SU-DHL-6 (cell line): ENCODE results near the gene HMCN2.

ENCODE experiments used
- H2AFZ ChIP-seq: fragments of 200-600 bp; sonication (generic); 2 replicates; pipeline ENCODE4 v1.6.1; 2014; ENCODE audit warnings: low read depth, mild to moderate bottlenecking, moderate library complexity, mixed read lengths, antibody characterized with exemption, low read length; ENCODE audit not compliant: severe bottlenecking
- H3F3A ChIP-seq: fragments of 200-600 bp; shearing (Covaris generic); 2 replicates; pipeline ENCODE4 v1.6.0; 2016; ENCODE audit warnings: antibody characterized with exemption, mild to moderate bottlenecking; ENCODE audit not compliant: insufficient read depth
- H3K27ac ChIP-seq: fragments of 200-600 bp; sonication (generic); 2 replicates; pipeline ENCODE4 v1.5.1; 2016; ENCODE audit warnings: low read depth, mild to moderate bottlenecking, low read length, moderate library complexity, mixed read lengths
- H3K27me3 ChIP-seq: fragments of 200-600 bp; sonication (generic), shearing (Covaris generic); 2 replicates; pipeline ENCODE4 v1.6.0; 2014; ENCODE audit warnings: mild to moderate bottlenecking, low read length
- H3K36me3 ChIP-seq: fragments of 200-600 bp; sonication (generic); 2 replicates; pipeline ENCODE4 v1.6.1; 2014; ENCODE audit warnings: mild to moderate bottlenecking, low read length, mixed read lengths
- H3K4me2 ChIP-seq: fragments of 300-600, 200-600 bp; shearing (Covaris generic), sonication (generic); 2 replicates; pipeline ENCODE4 v1.6.0; 2014; ENCODE audit warnings: low read length, low read depth, mild to moderate bottlenecking; ENCODE audit not compliant: poor library complexity, severe bottlenecking
- H3K4me3 ChIP-seq: fragments of 200-600 bp; sonication (generic); 2 replicates; pipeline ENCODE4 v1.5.1; 2014; ENCODE audit warnings: antibody characterized with exemption, low read length, mild to moderate bottlenecking, mixed read lengths; ENCODE audit not compliant: insufficient read depth, poor library complexity, severe bottlenecking
- H3K79me2 ChIP-seq: fragments of 200-600 bp; sonication (generic); 2 replicates; pipeline ENCODE4 v1.6.1; 2014; ENCODE audit warnings: mild to moderate bottlenecking, low read length, moderate library complexity; ENCODE audit not compliant: insufficient read depth
- H3K9ac ChIP-seq: fragments of 200-600 bp; sonication (generic); 2 replicates; pipeline ENCODE4 v1.7.0; 2014; ENCODE audit warnings: mild to moderate bottlenecking, low read length
- H3K9me2 ChIP-seq: fragments of 200-600 bp; sonication (generic); replicated peaks from 2 replicates; pipeline ENCODE4 v1.6.1; 2014; ENCODE audit warnings: low read length; ENCODE audit not compliant: insufficient read depth
- H3K9me3 ChIP-seq: fragments of 200-600 bp; sonication (generic); 2 replicates; pipeline ENCODE4 v1.6.1; 2014; ENCODE audit warnings: low read length, mixed read lengths; ENCODE audit not compliant: insufficient read depth
- H4K20me1 ChIP-seq: fragments of 200-600 bp; sonication (generic); 2 replicates; pipeline ENCODE4 v1.6.1; 2014; ENCODE audit warnings: low read depth, mild to moderate bottlenecking, antibody characterized with exemption, low read length, moderate library complexity, mixed read lengths
- EZH2phosphoT487 ChIP-seq: fragments of 200-600 bp; sonication (generic), shearing (Covaris generic); conservative IDR thresholded peaks from 2 replicates; pipeline ENCODE4 v1.6.1; 2018; ENCODE audit warnings: mild to moderate bottlenecking, antibody characterized with exemption, low read length, moderate library complexity, mixed read lengths
- TF ChIP-seq, protein P1 (sequence below): fragments of 200-600 bp; sonication (generic); IDR thresholded peaks from one replicate; pipeline ENCODE4 v1.5.1; 2017; ENCODE audit warnings: antibody characterized with exemption, mild to moderate bottlenecking, low read length, moderate library complexity; ENCODE audit not compliant: insufficient read depth, poor library complexity, severe bottlenecking

HMCN2 gene

DNA sequence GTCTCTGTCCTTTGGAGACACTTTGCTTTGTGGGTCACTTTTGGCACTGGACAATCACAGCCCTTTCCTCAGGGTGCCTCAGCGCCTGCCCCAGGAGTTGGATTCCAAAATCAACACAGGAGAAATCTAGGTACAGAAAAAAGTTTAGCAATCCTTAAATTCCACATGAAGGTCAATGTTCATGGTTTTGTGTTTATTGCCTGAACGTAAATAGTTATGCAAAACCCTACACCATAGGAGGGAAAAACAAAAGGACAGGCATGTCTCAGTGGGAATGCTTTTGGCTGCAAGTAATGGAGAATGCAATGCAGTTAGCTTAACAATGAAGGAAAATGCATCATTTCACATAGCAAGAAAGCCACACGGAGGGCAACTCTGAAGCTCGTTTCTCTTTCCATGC, 6.5 kb upstream of the HMCN2 start:
- H3K4me3 ChIP-seq = no peak overlapping the region
- H3K9me2 ChIP-seq = no peaks in the 10 kb centered on the region
- H3F3A ChIP-seq = no peaks in the 10 kb centered on the region
- no peak overlapping the region for H3K4me2 ChIP-seq
- no peaks in the 10 kb centered on the region for H3K79me2 ChIP-seq
- no peak overlapping the region for H3K9ac ChIP-seq
- TF ChIP-seq, protein P1, sequence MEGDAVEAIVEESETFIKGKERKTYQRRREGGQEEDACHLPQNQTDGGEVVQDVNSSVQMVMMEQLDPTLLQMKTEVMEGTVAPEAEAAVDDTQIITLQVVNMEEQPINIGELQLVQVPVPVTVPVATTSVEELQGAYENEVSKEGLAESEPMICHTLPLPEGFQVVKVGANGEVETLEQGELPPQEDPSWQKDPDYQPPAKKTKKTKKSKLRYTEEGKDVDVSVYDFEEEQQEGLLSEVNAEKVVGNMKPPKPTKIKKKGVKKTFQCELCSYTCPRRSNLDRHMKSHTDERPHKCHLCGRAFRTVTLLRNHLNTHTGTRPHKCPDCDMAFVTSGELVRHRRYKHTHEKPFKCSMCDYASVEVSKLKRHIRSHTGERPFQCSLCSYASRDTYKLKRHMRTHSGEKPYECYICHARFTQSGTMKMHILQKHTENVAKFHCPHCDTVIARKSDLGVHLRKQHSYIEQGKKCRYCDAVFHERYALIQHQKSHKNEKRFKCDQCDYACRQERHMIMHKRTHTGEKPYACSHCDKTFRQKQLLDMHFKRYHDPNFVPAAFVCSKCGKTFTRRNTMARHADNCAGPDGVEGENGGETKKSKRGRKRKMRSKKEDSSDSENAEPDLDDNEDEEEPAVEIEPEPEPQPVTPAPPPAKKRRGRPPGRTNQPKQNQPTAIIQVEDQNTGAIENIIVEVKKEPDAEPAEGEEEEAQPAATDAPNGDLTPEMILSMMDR = no peak
- no peak for TF ChIP-seq EZH2phosphoT487
- H3K36me3 ChIP-seq = no peaks in the 10 kb centered on the region
- no peak overlapping the region for H2AFZ ChIP-seq
- H3K27ac ChIP-seq = no peak overlapping the region
- H4K20me1 ChIP-seq = no peaks in the 10 kb centered on the region
- no peaks in the 10 kb centered on the region for H3K27me3 ChIP-seq
- no peaks in the 10 kb centered on the region for H3K9me3 ChIP-seq

DNA sequence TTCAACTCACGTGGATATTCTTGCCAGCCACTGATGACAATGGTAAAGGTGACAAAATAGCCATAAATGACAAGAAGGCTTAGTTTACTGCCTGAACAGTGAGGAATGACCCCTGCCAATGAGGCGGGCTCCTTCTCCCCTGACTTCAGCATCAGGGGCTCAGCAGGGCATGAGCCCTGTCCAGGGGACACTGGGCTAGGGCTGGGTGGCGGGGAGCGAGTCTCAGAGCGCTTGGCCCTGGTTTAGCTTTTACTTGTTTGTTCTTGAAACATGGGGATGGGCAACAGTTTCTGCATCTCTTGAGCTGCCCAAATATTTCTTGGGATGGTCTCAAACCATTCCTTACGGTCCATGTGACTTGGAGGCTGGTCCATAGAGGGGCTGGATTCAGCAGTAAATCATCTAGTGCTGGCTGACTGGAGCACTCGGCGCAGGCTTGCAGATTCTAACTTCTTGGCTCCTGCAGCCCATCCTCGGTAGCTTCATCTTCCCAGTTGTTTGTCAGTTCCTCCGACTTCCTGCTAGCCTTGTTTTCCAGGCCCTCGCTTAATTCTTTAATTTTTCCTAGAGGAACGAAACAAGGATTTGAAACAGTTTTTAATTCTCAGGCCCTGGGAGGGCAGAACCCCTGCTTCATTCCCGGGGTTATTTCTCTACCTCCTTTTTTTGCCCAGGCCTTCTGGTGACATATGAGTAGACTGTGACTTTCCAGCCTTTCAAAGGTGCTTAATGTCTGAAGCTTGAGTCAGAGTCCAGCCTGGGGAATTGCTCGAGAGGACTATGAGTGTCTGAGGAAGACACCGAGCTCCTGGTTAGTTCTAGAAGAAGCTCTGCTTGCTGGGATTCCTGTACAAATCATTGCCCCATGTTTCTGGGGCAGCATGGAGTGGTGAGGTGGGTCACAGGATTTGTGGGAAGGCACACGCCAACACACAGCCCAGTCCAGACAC, 4.5 kb upstream of the HMCN2 start:
- H3K27ac ChIP-seq = no peak overlapping the region
- no peaks in the 10 kb centered on the region for H3K9me2 ChIP-seq
- no peaks in the 10 kb centered on the region for H3K9me3 ChIP-seq
- H3K36me3 ChIP-seq = no peaks in the 10 kb centered on the region
- TF ChIP-seq, protein P1 = no peak
- TF ChIP-seq EZH2phosphoT487 = no peak
- H3K9ac ChIP-seq = no peak overlapping the region
- H3K27me3 ChIP-seq = no peaks in the 10 kb centered on the region
- H3K79me2 ChIP-seq = no peaks in the 10 kb centered on the region
- H3F3A ChIP-seq = no peaks in the 10 kb centered on the region
- H4K20me1 ChIP-seq = no peaks in the 10 kb centered on the region
- no peak overlapping the region for H3K4me3 ChIP-seq
- H3K4me2 ChIP-seq = no peak overlapping the region
- no peak overlapping the region for H2AFZ ChIP-seq

DNA sequence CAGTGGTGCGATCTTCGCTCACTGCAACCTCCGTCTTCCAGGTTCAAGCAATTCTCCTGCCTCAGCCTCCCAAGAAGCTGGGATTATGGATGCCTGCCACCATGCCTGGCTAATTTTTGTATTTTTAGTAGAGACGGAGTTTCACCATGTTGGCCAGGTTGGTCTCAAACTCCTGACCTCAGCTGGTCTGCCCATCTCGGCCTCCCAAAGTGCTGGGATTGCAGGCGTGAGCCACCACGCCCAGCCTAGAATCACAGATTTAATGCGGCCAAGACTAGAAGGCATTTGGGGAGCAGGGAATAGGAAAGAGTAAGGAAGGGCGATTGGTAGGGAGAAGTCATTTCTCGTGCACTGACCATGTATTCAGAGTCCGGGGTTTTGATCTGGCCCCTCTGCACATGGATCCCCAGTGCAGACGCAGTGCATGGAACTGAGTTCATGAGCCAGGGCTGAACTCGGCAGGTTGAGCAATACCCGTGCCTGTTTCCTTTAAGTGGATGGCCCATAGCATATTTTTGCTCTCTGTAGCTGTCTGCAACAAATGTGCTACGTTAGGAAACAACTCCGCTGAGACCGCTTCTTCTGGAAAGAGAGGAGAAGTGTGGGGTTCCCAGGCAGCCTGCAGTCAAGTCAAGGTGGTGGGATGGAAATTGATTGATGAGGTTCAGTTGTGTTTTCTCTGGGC, 3.4 kb upstream of the HMCN2 start:
- Histone ChIP-seq H2AFZ (no peak overlapping the region), H4K20me1 (no peaks in the 10 kb centered on the region), H3K4me2 (no peak overlapping the region), H3K36me3 (no peaks in the 10 kb centered on the region), H3K9me2 (no peaks in the 10 kb centered on the region), H3K27me3 (no peaks in the 10 kb centered on the region), H3F3A (no peaks in the 10 kb centered on the region), H3K9ac (no peak overlapping the region), H3K79me2 (no peaks in the 10 kb centered on the region), H3K9me3 (no peaks in the 10 kb centered on the region), H3K27ac (no peak overlapping the region), H3K4me3 (no peak overlapping the region)
- no peak for TF ChIP-seq EZH2phosphoT487
- TF ChIP-seq, protein P1 = no peak
